Measurements from ENCODE around the gene MLLT10.

MLLT10 gene

GRCh38 chr10:21519397-21519933, 14.6 kb upstream of the MLLT10 start:
- Histone ChIP-seq H2AFZ (ENCODE audit: low read depth, low read length) (no peak overlapping the region), H3K9me3 (ENCODE audit: insufficient read depth, low read length, severe bottlenecking) (no peaks in the 10 kb centered on the region), H3K36me3 (ENCODE audit: insufficient read depth, low read length) (no peaks in the 10 kb centered on the region), H3K4me3 (ENCODE audit: low read depth in 1 of 2, low read length in 2 of 2) (no peak overlapping the region), H3K4me2 (ENCODE audit: insufficient read depth, low read length) (peak overlapping the region; percentile 43; the same call in 1 of the 2 replicates), H3K9ac (ENCODE audit: low read depth, low read length) (no peak overlapping the region), H3K27ac (ENCODE audit: low read length) (no peak overlapping the region), H3K27me3 (ENCODE audit: insufficient read depth, low read length, poor library complexity) (peaks cover 60% of the 10 kb centered on the region), H3K4me1 (ENCODE audit: insufficient read depth, low read length) (peaks cover 32% of the 10 kb centered on the region), H3K79me2 (ENCODE audit: insufficient read depth, low read length) (no peaks in the 10 kb centered on the region), H4K20me1 (ENCODE audit: insufficient read depth, low read length) (peaks cover 5% of the 10 kb centered on the region)
- ATAC-seq (ENCODE audit: insufficient read depth, low read depth) (no peak), DNase-seq (no peak)
- TF ChIP-seq, protein P1, sequence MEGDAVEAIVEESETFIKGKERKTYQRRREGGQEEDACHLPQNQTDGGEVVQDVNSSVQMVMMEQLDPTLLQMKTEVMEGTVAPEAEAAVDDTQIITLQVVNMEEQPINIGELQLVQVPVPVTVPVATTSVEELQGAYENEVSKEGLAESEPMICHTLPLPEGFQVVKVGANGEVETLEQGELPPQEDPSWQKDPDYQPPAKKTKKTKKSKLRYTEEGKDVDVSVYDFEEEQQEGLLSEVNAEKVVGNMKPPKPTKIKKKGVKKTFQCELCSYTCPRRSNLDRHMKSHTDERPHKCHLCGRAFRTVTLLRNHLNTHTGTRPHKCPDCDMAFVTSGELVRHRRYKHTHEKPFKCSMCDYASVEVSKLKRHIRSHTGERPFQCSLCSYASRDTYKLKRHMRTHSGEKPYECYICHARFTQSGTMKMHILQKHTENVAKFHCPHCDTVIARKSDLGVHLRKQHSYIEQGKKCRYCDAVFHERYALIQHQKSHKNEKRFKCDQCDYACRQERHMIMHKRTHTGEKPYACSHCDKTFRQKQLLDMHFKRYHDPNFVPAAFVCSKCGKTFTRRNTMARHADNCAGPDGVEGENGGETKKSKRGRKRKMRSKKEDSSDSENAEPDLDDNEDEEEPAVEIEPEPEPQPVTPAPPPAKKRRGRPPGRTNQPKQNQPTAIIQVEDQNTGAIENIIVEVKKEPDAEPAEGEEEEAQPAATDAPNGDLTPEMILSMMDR (IDR thresholded peaks at IDR 0.05; ENCODE audit: borderline replicate concordance, extremely low read depth, low read length, poor library complexity, severe bottlenecking): no peak
- TF ChIP-seq EZH2 (IDR thresholded peaks at IDR 0.05; ENCODE audit: borderline replicate concordance, low read depth, low read length, severe bottlenecking): no peak

- Histone ChIP-seq H3K36me3 (ENCODE audit: insufficient read depth, low read length) (no peaks in the 10 kb centered on the region), H3K4me3 (ENCODE audit: low read depth in 1 of 2, low read length in 2 of 2) (no peak overlapping the region), H3K9ac (ENCODE audit: low read depth, low read length) (no peak overlapping the region), H3K79me2 (ENCODE audit: insufficient read depth, low read length) (no peaks in the 10 kb centered on the region), H3K4me1 (ENCODE audit: insufficient read depth, low read length) (peaks cover 35% of the 10 kb centered on the region), H2AFZ (ENCODE audit: low read depth, low read length) (no peak overlapping the region), H3K27ac (ENCODE audit: low read length) (no peak overlapping the region), H4K20me1 (ENCODE audit: insufficient read depth, low read length) (peaks cover 5% of the 10 kb centered on the region), H3K4me2 (ENCODE audit: insufficient read depth, low read length) (peak overlapping the region; percentile 43; the same call in 1 of the 2 replicates), H3K27me3 (ENCODE audit: insufficient read depth, low read length, poor library complexity) (peaks cover 57% of the 10 kb centered on the region), H3K9me3 (ENCODE audit: insufficient read depth, low read length, severe bottlenecking) (no peaks in the 10 kb centered on the region)
- peak; percentile 34; the same call in 1 of the 3 replicates for ATAC-seq (ENCODE audit: insufficient read depth, low read depth)
- TF ChIP-seq, protein P1 (IDR thresholded peaks at IDR 0.05; ENCODE audit: borderline replicate concordance, extremely low read depth, low read length, poor library complexity, severe bottlenecking): no peak
- TF ChIP-seq EZH2 (IDR thresholded peaks at IDR 0.05; ENCODE audit: borderline replicate concordance, low read depth, low read length, severe bottlenecking): no peak
- DNase-seq: no peak
Observed at GRCh38 chr10:21519941-21520436, 14.0 kb upstream of the MLLT10 start.

- no peaks in the 10 kb centered on the region for H3K9me3 ChIP-seq (ENCODE audit: insufficient read depth, low read length, severe bottlenecking)
- H3K4me2 ChIP-seq (ENCODE audit: insufficient read depth, low read length): no peak overlapping the region
- no peak overlapping the region for H3K27ac ChIP-seq (ENCODE audit: low read length)
- H3K79me2 ChIP-seq (ENCODE audit: insufficient read depth, low read length): no peaks in the 10 kb centered on the region
- H3K4me3 ChIP-seq (ENCODE audit: low read depth in 1 of 2, low read length in 2 of 2): no peak overlapping the region
- H4K20me1 ChIP-seq (ENCODE audit: insufficient read depth, low read length): peaks cover 5% of the 10 kb centered on the region
- H3K4me1 ChIP-seq (ENCODE audit: insufficient read depth, low read length): peaks cover 40% of the 10 kb centered on the region
- H3K36me3 ChIP-seq (ENCODE audit: insufficient read depth, low read length): no peaks in the 10 kb centered on the region
- no peak overlapping the region for H2AFZ ChIP-seq (ENCODE audit: low read depth, low read length)
- TF ChIP-seq, protein P1 (IDR thresholded peaks at IDR 0.05; ENCODE audit: borderline replicate concordance, extremely low read depth, low read length, poor library complexity, severe bottlenecking): no peak
- TF ChIP-seq EZH2 (IDR thresholded peaks at IDR 0.05; ENCODE audit: borderline replicate concordance, low read depth, low read length, severe bottlenecking): no peak
- H3K9ac ChIP-seq (ENCODE audit: low read depth, low read length): no peak overlapping the region
- DNase-seq: no peak
- H3K27me3 ChIP-seq (ENCODE audit: insufficient read depth, low read length, poor library complexity): peaks cover 52% of the 10 kb centered on the region
- no peak for ATAC-seq (ENCODE audit: insufficient read depth, low read depth)
Observed at GRCh38 chr10:21520509-21520908, 13.5 kb upstream of the MLLT10 start.

Measured in DND-41 (cell line).